22Rv1 (cell line): Measurements from ENCODE around the gene WDR27.

Experiments used
- CTCF ChIP-seq: fragments of 450-650 bp; IDR thresholded peaks from 2 replicates; pipeline ENCODE4 v1.5.1; 2017; ENCODE audit warnings: mild to moderate bottlenecking
- ZFX ChIP-seq: fragments of 450-650 bp; IDR thresholded peaks from 2 replicates; pipeline ENCODE4 v1.6.1; 2017; ENCODE audit warnings: antibody characterized with exemption, borderline replicate concordance

GRCh38 chr6:169503422-169504152 lies 198.2 kb downstream of the WDR27 start:
- no peak for TF ChIP-seq CTCF
- TF ChIP-seq ZFX, result no peak
